Femur (tissue), 1 donor: ENCODE measurements around the gene EEF1A2.
"Not testable (repeated sequence)": the region's sequence is repeated elsewhere in the genome, so short reads cannot be mapped to it uniquely, and the experiment has no call there.

Source experiments
- DNase-seq: peaks from one replicate; pipeline ENCODE4 v3.0.0-alpha.2; 2017

The EEF1A2 gene

GRCh38 chr20:63519668-63520503, 21.0 kb upstream of the EEF1A2 start:
- DNase-seq: peak; percentile 81

DNA sequence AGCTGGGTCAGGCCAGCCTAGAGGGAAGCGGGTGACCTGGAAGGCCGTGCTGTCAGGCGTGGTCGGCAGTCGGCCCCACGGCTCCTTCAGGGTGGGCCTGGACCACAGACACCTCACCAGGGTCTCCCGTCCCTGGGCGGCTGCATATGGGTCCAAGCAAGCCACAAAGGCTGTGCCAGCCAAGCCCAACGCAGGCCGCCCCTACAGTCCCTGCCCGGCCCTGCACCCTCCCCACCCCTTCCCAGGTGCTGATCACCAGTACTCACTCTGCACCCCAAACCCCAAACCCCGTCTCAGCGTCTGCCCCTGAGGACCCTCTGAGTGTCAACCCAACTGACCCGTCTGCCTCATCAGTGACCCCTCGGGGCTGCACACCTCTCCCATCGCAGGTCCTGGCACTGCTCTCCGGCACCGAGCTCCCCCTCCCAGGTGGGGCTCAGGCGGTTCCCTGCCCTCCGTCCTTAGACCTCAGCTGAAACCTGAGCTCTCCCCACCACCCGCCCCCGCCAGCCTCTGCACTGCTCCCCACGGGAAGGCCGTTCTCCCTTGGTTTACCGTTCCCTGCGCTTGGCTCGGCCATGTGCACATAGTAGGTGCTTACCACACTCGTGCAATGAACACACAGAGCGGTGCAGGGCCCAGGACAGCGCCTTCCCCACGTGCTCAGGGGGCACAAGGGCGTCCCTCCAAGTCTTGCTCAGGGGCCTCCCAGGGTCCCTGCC, 20.2 kb upstream of the EEF1A2 start:
- DNase-seq: peak; percentile 42

GRCh38 chr20:63518351-63518861, 19.5 kb upstream of the EEF1A2 start:
- DNase-seq: peak; percentile 24

DNA sequence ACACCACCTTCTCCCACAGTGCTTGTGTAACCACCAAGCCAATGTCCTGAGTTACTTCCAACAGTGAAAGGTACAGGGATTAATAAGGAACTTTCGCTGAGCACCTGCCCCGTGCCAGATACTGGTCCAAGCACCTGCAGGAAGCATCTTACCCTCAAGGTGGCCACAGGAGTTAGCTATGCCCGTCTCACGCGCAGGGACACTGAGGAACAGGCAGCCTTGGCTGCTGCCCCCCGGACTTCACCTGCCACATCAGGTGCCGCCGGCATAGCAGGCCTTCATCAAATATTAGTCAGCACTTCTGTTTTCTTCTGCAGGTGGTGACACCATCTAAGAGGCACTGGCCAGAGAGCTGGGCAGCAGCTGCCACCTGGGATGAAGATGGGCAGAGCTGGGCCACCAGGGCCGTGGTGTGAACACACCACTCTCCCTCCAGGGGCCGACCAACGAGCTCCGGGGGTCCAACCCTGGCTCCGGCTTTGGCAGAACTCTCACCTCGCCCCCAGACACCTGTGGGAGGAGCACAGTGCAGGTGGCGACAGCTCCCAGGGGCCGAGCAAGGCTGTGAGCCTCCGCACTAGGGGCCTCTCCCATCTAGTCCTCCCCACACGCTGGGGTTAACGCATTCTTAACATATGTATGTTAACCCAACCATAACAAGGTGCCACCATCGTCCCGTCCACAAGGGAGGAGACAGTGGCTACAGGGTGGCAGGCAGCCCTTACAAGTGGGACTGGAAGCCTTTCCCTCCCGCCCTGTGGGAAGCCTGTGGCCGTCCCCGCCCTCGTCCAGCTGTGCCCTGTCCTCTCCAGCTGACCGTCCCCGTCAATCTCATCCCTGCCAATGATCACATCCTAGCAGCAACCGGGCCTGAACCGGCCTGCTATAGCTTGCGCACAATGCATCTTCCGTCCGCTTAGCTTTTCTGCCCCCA, 18.8 kb upstream of the EEF1A2 start:
- DNase-seq: peak; percentile 39

DNA sequence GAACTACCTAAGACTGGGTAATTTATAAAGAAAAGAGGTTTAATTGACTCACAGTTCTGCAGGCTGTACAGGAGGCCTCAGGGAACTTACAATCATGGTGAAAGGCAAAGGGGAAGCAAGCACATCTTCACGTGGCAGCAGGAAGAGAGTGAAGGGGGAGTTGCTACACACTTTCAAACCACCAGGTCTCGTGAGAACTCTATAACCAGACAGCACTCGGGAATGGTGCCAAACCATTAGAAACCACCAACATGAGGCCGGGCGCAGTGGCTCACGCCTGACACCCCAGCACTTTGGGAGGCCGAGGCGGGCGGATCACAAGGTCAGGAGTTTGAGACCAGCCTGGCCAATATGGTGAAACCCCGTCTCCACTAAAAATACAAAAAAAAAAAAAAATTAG, 15.6 kb upstream of the EEF1A2 start:
- not testable (repeated sequence) for DNase-seq

- DNase-seq: no peak
These were observed 14.3 kb upstream of the EEF1A2 start for GRCh38 chr20:63513207-63513606.

- no peak for DNase-seq
These were observed 10.2 kb upstream of the EEF1A2 start for GRCh38 chr20:63509088-63509564.

DNA sequence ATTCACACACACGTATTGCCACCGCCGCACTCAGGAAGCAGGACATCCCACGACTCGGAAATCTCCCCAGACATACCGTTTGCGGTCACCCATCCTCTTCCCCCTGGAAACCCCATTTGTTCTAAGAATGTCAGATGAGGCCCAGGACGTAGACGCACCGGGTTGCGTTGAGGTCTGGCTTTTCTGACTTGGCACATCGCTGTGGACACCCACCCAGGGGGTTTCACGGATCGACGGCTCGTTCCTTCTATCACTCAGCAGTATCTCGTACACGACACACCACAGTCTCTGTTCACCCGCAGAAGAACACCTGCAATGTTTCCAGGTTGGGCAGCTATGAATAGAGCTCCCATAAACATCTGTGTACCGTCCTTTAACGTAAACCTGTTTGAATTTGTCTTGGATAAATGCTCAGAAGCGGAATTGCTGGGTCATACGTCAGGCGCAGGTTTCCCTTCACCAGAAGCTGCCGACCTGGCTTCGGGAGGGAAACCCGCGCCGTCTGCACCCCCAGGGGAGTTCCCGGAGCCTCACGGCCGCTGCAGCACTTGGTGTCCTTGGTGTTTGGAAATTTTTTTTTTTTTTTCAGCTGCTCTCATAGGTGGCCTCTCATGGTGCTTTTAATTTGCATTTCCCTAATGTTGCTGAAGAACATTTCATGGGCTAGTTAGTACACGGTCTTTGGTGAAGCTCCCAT, 9.3 kb upstream of the EEF1A2 start:
- no peak for DNase-seq

DNA sequence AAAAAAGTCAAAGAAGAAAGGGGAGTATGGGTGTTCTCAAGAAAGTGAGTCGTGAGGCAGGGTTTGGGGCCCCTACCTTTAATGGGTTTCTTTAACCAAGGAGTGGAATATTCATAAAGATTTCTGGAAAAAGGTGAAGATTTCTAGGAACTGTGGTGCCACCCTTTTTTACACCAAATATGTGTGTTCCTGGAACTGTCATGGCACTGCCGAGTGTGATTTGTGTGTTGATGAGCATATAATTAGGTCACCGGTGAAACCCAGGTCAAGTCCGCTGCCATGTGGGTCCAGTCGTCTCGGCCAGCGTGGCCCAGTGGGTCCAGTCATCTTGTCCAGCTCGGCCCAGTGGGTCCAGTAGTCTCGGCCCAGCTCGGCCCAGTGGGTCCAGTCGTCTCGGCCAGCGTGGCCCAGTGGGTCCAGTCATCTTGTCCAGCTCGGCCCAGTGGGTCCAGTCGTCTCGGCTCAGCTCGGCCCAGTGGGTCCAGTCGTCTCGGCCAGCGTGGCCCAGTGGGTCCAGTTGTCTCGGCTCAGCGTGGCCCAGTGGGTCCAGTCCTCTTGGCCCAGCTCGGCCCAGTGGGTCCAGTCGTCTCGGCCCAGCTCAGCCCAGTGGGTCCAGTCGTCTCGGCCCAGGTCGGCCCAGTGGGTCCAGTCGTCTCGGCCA, 8.3 kb upstream of the EEF1A2 start:
- no peak for DNase-seq

DNA sequence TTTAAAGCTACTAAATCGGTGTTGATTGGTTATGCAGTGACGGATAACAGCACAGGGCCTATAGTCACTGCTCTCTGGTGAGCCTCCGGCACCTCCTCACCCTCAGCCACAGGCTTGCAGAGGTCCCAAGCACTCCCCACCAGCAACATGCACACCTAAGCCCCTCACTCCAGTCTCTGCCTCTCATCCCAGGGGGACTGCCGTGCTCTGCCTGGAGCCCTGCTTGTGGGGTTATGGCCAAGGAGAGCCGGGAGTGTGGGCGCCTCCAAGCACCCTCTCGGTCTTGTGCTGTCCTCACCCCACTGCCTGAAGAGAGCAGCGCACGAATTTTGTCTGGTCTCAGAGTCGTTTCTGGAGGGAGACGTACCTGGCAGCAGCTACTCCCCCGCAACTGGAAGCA, 6.8 kb upstream of the EEF1A2 start:
- no peak for DNase-seq

GRCh38 chr20:63505281-63505680, 6.4 kb upstream of the EEF1A2 start:
- DNase-seq: no peak

DNA sequence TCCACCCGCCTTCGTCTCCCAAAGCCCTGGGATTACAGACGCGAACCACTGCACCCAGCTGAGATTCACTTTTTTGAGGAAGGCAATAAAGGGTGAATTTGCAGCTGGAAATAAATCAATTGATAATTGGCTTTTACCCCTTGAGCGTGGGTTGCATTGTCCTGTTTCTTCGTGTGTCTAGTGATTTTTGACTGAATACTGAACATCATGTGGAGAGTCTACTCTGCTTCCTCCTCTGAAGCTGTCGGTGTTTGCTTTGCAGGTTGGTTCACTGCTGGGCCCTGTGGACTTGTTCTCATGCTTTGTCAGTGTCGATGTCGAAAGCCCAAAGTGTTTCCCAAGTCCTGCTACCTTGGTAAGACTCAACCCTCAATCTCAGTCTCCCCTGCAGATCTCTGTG, 5.8 kb upstream of the EEF1A2 start:
- no peak for DNase-seq

- no peak for DNase-seq
These were observed 4.6 kb upstream of the EEF1A2 start for GRCh38 chr20:63503524-63503923.

DNA sequence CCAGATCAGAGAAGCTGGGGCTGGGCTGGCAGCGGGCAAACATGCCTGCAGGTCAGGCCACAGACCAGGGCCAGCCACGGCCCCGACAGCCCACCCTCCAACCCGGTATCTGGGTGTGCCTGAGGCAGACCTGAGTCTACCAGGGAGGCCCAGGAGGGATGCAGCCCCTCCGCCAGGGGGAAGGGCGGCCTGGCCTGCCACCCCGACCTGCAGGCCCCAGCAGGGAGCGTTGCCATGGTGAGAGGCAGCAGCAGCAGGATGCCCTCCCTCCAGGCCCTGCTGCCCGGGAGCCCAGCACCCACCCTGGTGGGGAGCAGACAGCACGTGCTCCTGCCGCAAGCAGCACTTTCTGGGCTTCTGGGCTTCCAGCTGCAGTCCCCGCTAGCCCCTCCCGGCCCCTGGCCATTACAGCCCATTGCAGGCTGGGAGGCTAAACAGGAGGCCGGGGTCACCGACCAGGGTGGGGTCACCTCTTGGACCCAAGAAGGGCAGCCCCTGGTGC, 3.8 kb upstream of the EEF1A2 start:
- no peak for DNase-seq

GRCh38 chr20:63501818-63502670, 3.2 kb upstream of the EEF1A2 start:
- peak; percentile 69 for DNase-seq

GRCh38 chr20:63500902-63501817, 2.3 kb upstream of the EEF1A2 start:
- DNase-seq: no peak

DNA sequence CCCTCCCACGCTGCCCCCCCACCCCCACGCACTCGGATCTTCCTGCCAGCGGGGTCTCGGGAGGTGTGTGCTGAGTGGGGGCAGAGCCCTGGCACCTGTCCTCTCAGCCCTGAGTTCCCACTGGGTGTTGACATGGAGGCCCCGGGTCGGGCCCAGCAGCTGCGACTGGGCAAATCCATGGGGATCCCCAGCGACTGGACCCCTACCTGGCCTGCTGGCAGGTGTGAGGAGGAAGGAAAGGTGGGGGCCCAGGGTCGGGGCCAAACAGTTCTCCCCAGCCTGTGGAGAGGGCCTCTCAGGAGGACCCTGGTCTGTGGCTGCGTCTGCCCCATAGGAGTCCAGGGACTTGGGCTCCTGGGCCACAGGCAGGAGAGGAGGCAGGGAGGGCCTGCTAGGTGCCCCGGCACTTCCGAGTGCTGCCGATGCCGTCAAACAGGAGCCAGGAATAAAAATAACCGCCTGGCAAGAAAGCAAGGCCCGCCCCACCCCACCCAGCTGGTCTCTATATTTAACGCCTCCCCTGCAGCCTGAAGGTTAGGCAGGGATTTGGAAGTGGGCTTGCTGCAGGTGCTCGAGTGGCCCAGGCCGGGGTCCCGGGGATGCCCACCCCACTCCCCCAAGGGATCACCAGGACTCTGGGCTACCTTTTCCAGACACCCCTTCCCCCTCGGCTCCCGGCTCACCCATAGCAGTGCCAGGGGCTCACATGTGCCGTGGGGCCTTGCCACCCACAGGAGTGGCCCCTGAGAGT, 1.4 kb upstream of the EEF1A2 start:
- DNase-seq: no peak

DNA sequence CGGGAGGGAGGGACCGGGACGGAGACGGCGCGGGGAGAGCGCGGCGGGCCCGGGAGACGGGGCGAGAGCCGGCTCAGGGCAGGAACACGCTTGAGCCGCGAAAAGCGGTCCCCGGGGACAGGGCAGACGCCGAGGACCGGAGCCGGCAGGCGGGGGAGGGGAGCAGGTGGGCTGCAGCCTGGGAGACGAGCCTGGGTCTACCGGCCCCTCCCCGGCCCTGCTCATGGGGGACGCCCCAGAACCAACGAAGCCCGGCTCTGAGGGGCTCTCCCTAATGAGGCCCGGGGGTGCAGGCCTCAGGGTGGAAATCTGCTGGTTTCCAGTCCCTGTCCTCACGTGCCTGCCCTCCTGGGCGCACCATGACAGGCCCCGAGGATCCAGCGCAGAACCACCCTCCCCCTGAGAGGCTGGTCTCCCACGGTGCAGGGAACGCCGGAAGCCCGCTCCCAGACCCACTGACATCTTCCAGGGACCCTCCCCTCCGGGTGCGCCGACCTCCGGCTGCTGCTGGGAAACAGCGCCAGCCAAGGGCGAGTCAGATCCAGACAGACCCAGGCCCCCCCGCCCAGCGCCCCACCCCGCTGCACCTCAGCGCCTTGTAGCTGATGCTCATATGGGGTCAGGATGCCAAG, 571 bp upstream of the EEF1A2 start:
- no peak for DNase-seq
